OCI-LY7 (cell line): ENCODE data around the gene DKK3. TPM values are rescaled to one million over a fixed set of nuclear protein-coding genes. Genes with fewer than 3 reads are reported as not detected.

Experiments used
- BruUV-seq: library from RNA; stranded (reverse); fragments of 400-500 nt; replicated peaks from 2 replicates; lab custom pipeline; 2021; lab: Mats Ljungman, UMichigan
- CTCF ChIA-PET: fragments of 300-600 bp; sonication (Branson Sonifier 250); formaldehyde crosslinking; loops from one replicate; lab custom pipeline; 2022; ENCODE audit warnings: antibody characterized with exemption; ENCODE audit not compliant: unreplicated experiment; lab: Charles Lee
- POLR2A ChIA-PET: fragments of 300-600 bp; sonication (Branson Sonifier 250); formaldehyde crosslinking; loops from one replicate; lab custom pipeline; 2022; ENCODE audit warnings: antibody characterized with exemption; lab: Charles Lee
- DNase-seq: peaks from one replicate; pipeline ENCODE4 v3.0.0-alpha.2; 2015; ENCODE audit warnings: low spot score
- H2AFZ ChIP-seq: fragments of 200-600 bp; sonication (generic), shearing (Covaris generic); 2 replicates; pipeline ENCODE4 v1.6.1; 2014; ENCODE audit warnings: mild to moderate bottlenecking, antibody characterized with exemption, low read length, moderate library complexity
- H3K27ac ChIP-seq: fragments of 200-600 bp; sonication (generic); 2 replicates; pipeline ENCODE4 v1.5.1; 2014; ENCODE audit warnings: mixed run types, low read depth, mild to moderate bottlenecking, moderate library complexity, low read length, inconsistent platforms; ENCODE audit not compliant: poor library complexity, severe bottlenecking
- H3K36me3 ChIP-seq: fragments of 200-600 bp; sonication (generic); 2 replicates; pipeline ENCODE4 v1.6.1; 2014; ENCODE audit warnings: mild to moderate bottlenecking, antibody characterized with exemption, low read length, moderate library complexity, mixed read lengths; ENCODE audit not compliant: insufficient read depth
- H3K4me1 ChIP-seq: fragments of 200-600 bp; sonication (generic); 2 replicates; pipeline ENCODE4 v1.5.1; 2014; ENCODE audit warnings: mild to moderate bottlenecking, low read length; ENCODE audit not compliant: insufficient read depth, poor library complexity, severe bottlenecking
- H3K4me2 ChIP-seq: fragments of 200-600 bp; sonication (generic); 2 replicates; pipeline ENCODE4 v1.6.1; 2014; ENCODE audit warnings: mild to moderate bottlenecking, low read length
- H3K4me3 ChIP-seq: fragments of 200-600 bp; sonication (generic); 2 replicates; pipeline ENCODE4 v1.5.1; 2014; ENCODE audit warnings: mild to moderate bottlenecking, low read depth, low read length; ENCODE audit not compliant: poor library complexity, severe bottlenecking
- H3K79me2 ChIP-seq: fragments of 200-600 bp; sonication (generic); 2 replicates; pipeline ENCODE4 v1.6.1; 2016; ENCODE audit warnings: low read depth, mild to moderate bottlenecking, low read length, moderate library complexity, mixed read lengths; ENCODE audit not compliant: insufficient read depth
- H3K9me2 ChIP-seq: fragments of 200-600 bp; sonication (generic); 2 replicates; pipeline ENCODE4 v1.6.1; 2016; ENCODE audit warnings: mild to moderate bottlenecking, low read length, mixed read lengths; ENCODE audit not compliant: insufficient read depth
- H3K9me3 ChIP-seq: fragments of 200-600 bp; sonication (generic); 2 replicates; pipeline ENCODE4 v1.6.1; 2014; ENCODE audit warnings: mild to moderate bottlenecking, mixed run types, low read length, mixed read lengths
- H4K20me1 ChIP-seq: fragments of 200-600 bp; sonication (generic); 2 replicates; pipeline ENCODE4 v1.6.1; 2014; ENCODE audit warnings: mild to moderate bottlenecking, antibody characterized with exemption, low read length, moderate library complexity, mixed read lengths; ENCODE audit not compliant: insufficient read depth
- EZH2phosphoT487 ChIP-seq: fragments of 200-600 bp; sonication (generic); IDR thresholded peaks from 2 replicates; pipeline ENCODE4 v1.6.1; 2018; ENCODE audit warnings: low read depth, borderline replicate concordance, mild to moderate bottlenecking, mixed run types, antibody characterized with exemption, low read length, moderate library complexity, mixed read lengths
- intact Hi-C: fragments of 100-400 bp; cut with micrococcal nuclease; formaldehyde crosslinking; loops from one replicate; pipeline ENCODE4 v1.10.0; 2022; ENCODE audit not compliant: unreplicated experiment
- total RNA-seq, 2 experiments: library from RNA; depleted of rRNA in 1 of 2; stranded (reverse); fragments of >200 nt in 1 of 2; shearing (Covaris generic) in 1 of 2; gene quantifications; 2 replicates each; pipeline ENCODE4 v1.2.3, GENCODE V29; 2014 to 2022
- TF ChIP-seq, protein P1 (sequence below): fragments of 200-600 bp; sonication (generic); conservative IDR thresholded peaks from 2 replicates; pipeline ENCODE4 v1.5.1; 2014; ENCODE audit warnings: mild to moderate bottlenecking, antibody characterized with exemption, low read length, moderate library complexity, mixed read lengths

DKK3 gene
- total RNA-seq, 2 experiments from 2014 or later, result not detected

DNA sequence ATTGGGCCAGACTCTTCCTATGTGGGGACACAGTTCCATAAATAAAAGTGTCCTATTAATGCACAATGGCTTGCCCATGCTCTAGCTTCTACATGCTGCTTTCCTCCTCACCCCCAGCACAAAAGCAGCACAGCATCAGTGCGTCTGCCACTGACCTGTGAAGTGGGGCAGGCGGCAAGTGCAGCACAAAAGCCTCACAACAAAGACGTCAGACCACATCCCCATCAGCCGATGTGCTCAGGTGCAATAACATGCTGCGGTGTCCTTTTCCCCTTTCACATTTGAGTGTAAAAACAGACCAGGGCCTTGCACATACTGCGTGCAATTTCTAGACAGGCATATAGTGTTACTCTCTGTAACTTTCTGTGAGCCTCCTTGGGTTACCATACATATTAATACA, 12.8 kb downstream of the DKK3 start:
- intact Hi-C loops, result no loop called here
- Histone ChIP-seq H3K79me2 (no peaks in the 10 kb centered on the region), H4K20me1 (no peaks in the 10 kb centered on the region), H3K9me2 (no peaks in the 10 kb centered on the region), H3K4me2 (no peak overlapping the region), H3K4me3 (no peak overlapping the region), H3K27ac (no peak overlapping the region), H3K4me1 (no peaks in the 10 kb centered on the region), H3K36me3 (no peaks in the 10 kb centered on the region), H2AFZ (no peak overlapping the region), H3K9me3 (no peaks in the 10 kb centered on the region)
- ChIA-PET CTCF (no interaction called here), POLR2A (no interaction called here)
- DNase-seq, result no peak
- no TSS peak for BruUV-seq
- TF ChIP-seq EZH2phosphoT487, result no peak
- TF ChIP-seq, protein P1, sequence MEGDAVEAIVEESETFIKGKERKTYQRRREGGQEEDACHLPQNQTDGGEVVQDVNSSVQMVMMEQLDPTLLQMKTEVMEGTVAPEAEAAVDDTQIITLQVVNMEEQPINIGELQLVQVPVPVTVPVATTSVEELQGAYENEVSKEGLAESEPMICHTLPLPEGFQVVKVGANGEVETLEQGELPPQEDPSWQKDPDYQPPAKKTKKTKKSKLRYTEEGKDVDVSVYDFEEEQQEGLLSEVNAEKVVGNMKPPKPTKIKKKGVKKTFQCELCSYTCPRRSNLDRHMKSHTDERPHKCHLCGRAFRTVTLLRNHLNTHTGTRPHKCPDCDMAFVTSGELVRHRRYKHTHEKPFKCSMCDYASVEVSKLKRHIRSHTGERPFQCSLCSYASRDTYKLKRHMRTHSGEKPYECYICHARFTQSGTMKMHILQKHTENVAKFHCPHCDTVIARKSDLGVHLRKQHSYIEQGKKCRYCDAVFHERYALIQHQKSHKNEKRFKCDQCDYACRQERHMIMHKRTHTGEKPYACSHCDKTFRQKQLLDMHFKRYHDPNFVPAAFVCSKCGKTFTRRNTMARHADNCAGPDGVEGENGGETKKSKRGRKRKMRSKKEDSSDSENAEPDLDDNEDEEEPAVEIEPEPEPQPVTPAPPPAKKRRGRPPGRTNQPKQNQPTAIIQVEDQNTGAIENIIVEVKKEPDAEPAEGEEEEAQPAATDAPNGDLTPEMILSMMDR, result no peak

DNA sequence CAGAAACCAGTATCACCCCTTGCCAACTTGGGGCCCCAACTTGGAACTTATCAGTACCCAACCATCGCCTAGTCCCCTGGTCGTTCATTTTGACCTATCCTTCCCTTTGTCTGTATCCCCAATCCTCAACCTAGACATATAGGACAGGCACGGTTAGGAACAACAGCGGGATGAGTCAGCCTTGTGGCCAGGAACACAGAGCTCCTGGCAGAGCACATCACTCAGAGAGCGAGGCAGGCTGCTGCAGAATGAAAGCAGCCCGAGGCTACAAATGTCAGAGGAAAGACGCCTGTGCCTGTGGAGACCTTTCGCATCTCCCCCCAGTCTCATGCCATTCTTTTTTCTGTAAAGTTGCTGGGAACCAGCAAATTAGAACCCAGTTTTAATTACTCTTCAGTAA, 14.6 kb downstream of the DKK3 start:
- no peak overlapping the region for H3K27ac ChIP-seq
- BruUV-seq, result no TSS peak
- H3K79me2 ChIP-seq, result no peaks in the 10 kb centered on the region
- H3K4me3 ChIP-seq, result no peak overlapping the region
- CTCF ChIA-PET, result no interaction called here
- POLR2A ChIA-PET, result no interaction called here
- H3K9me3 ChIP-seq, result no peaks in the 10 kb centered on the region
- no peaks in the 10 kb centered on the region for H3K9me2 ChIP-seq
- H3K36me3 ChIP-seq, result no peaks in the 10 kb centered on the region
- H3K4me2 ChIP-seq, result no peak overlapping the region
- no peak for DNase-seq
- no peaks in the 10 kb centered on the region for H4K20me1 ChIP-seq
- no peaks in the 10 kb centered on the region for H3K4me1 ChIP-seq
- intact Hi-C loops, result no loop called here
- no peak overlapping the region for H2AFZ ChIP-seq
- TF ChIP-seq EZH2phosphoT487, result no peak
- TF ChIP-seq, protein P1, result no peak

DNA sequence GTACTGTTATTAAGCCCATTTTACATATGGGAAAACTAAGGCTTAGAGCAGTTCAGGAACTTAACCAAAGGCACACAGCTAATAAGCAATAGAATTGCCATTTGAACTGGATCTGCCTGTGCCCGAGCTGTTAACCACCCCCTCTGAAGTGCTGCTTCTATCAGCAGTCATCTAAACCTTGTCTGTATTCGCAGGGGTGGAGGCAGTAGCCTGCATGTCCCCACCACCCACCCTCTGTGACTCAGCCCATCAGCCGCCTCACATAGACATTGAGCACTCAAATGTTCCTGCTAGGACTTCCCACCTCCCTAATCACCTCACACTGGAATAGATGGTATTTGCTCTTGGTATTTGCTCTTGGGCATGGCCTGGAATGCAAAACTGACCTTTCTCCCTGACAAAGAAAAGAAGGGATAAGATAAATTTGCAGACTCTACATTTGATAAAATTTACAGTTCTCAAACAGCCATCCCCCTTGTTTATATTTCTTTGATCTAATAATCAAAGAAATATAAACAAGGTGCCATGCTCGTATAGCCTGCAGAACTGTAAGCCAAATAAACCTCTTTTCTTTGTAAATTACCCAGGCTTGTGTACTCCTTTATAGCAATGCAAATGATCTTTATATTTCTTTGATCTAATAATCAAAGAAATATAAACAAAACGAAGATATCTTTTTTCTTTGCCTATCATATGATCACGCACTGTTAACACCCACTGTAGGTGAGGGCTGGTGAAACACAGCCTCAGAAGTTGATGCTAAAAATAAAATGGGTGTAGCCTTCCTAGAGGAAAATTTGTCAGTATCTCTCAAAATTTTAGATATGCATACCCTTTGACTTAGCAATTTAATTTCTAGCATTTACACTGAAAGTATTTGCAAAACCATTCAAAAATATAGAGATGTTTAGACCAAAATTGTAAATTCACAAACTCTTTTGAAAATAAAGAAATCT, 15.9 kb downstream of the DKK3 start:
- no peak for DNase-seq
- Histone ChIP-seq H4K20me1 (no peaks in the 10 kb centered on the region), H3K79me2 (no peaks in the 10 kb centered on the region), H3K27ac (no peak overlapping the region), H2AFZ (no peak overlapping the region), H3K4me1 (no peaks in the 10 kb centered on the region), H3K36me3 (no peaks in the 10 kb centered on the region), H3K9me3 (no peaks in the 10 kb centered on the region), H3K4me3 (no peak overlapping the region), H3K4me2 (no peak overlapping the region), H3K9me2 (no peaks in the 10 kb centered on the region)
- BruUV-seq, result no TSS peak
- intact Hi-C loops, result no loop called here
- no peak for TF ChIP-seq EZH2phosphoT487
- TF ChIP-seq, protein P1, result no peak
- CTCF ChIA-PET, result no interaction called here
- POLR2A ChIA-PET, result interaction anchor here (0.7 kb wide), 1 partner anchor 14 kb away, joined by 3 read pairs; no protein-coding TSS in a partner anchor
